HG03159 (cell line): ENCODE results near the gene HIGD1A.
A peak's percentile ranks its signal among the peaks of the same experiment; 100 is the strongest.
"Not testable (repeated sequence)": the region's sequence is repeated elsewhere in the genome, so short reads cannot be mapped to it uniquely, and the experiment has no call there.

ENCODE experiments used
- ATAC-seq: cut with Tn5 transposase; IDR thresholded peaks from one replicate; pipeline ENCODE4 v1.9.1; 2021; ENCODE audit warnings: mild to moderate bottlenecking, moderate library complexity; ENCODE audit not compliant: unreplicated experiment

The HIGD1A gene

GRCh38 chr3:42829628-42830436 is 25.5 kb upstream of the HIGD1A start:
- ATAC-seq = no peak

GRCh38 chr3:42829083-42829627 is 24.9 kb upstream of the HIGD1A start:
- ATAC-seq = no peak

GRCh38 chr3:42827654-42828053 is 23.4 kb upstream of the HIGD1A start:
- ATAC-seq = no peak

- no peak for ATAC-seq
These were observed 22.7 kb upstream of the HIGD1A start for GRCh38 chr3:42827023-42827422.

- ATAC-seq = no peak
These were observed 21.9 kb upstream of the HIGD1A start for GRCh38 chr3:42826141-42826540.

- no peak for ATAC-seq
These were observed 19.1 kb upstream of the HIGD1A start for GRCh38 chr3:42823351-42823750.

- no peak for ATAC-seq
These were observed 18.5 kb upstream of the HIGD1A start for GRCh38 chr3:42822828-42823227.

- ATAC-seq = no peak
These were observed 16.4 kb upstream of the HIGD1A start for GRCh38 chr3:42820746-42821051.

GRCh38 chr3:42819351-42819965 is 15.2 kb upstream of the HIGD1A start:
- no peak for ATAC-seq

GRCh38 chr3:42815826-42816225 is 11.5 kb upstream of the HIGD1A start:
- ATAC-seq = no peak

- no peak for ATAC-seq
These were observed 10.7 kb upstream of the HIGD1A start for GRCh38 chr3:42814914-42815507.

GRCh38 chr3:42814246-42814645 is 10.0 kb upstream of the HIGD1A start:
- no peak for ATAC-seq

- not testable (repeated sequence) for ATAC-seq
These were observed 7.0 kb upstream of the HIGD1A start for GRCh38 chr3:42811118-42811883.

GRCh38 chr3:42810706-42811105 is 6.4 kb upstream of the HIGD1A start:
- not testable (repeated sequence) for ATAC-seq

GRCh38 chr3:42809202-42809601 is 4.9 kb upstream of the HIGD1A start, which contains the start of gene ACKR2:
ACKR2 (plus strand) TSS chr3:42809445; CDS start chr3:42864503, 55,058 bp downstream.
- ATAC-seq = no peak

GRCh38 chr3:42807929-42808328 is 3.6 kb upstream of the HIGD1A start:
- no peak for ATAC-seq

GRCh38 chr3:42805141-42805821 is 991 bp upstream of the HIGD1A start:
- ATAC-seq = no peak

GRCh38 chr3:42804831-42805132 is 492 bp upstream of the HIGD1A start:
- ATAC-seq = no peak

- ATAC-seq = peak; percentile 20
These were observed 730 bp downstream of the HIGD1A start for GRCh38 chr3:42803414-42804105.

- ATAC-seq = no peak
These were observed 1.3 kb downstream of the HIGD1A start for GRCh38 chr3:42802876-42803413.
